Chondrocyte (in vitro differentiated cells): ENCODE data around the gene CCNC. TPM values are rescaled to one million over a fixed set of nuclear protein-coding genes. Genes with fewer than 3 reads are reported as not detected.
"Not testable (repeated sequence)": the region's sequence is repeated elsewhere in the genome, so short reads cannot be mapped to it uniquely, and the experiment has no call there.

ENCODE experiments used
- DNase-seq: peaks from one replicate; pipeline ENCODE4 v3.0.0; 2021; ENCODE audit warnings: mixed read lengths, low spot score
- H3K27ac Mint-ChIP-seq: one replicate; pipeline ENCODE4 v1.8.0; 2021; ENCODE audit warnings: mild to moderate bottlenecking, moderate library complexity, mixed read lengths; ENCODE audit not compliant: unreplicated experiment
- H3K27me3 Mint-ChIP-seq: 2 replicates; pipeline ENCODE4 v1.8.0; 2021; ENCODE audit warnings: low read depth, mixed read lengths
- H3K36me3 Mint-ChIP-seq: 2 replicates; pipeline ENCODE4 v1.8.0; 2021; ENCODE audit warnings: low read depth, mixed read lengths
- H3K4me1 Mint-ChIP-seq: 2 replicates; pipeline ENCODE4 v1.8.0; 2021; ENCODE audit warnings: low read depth, mild to moderate bottlenecking, mixed read lengths
- H3K4me3 Mint-ChIP-seq: one replicate; pipeline ENCODE4 v1.8.0; 2021; ENCODE audit warnings: mild to moderate bottlenecking, moderate library complexity, mixed read lengths; ENCODE audit not compliant: unreplicated experiment
- H3K9me3 Mint-ChIP-seq: 2 replicates; pipeline ENCODE4 v1.8.0; 2021; ENCODE audit warnings: low read depth, mixed read lengths
- total RNA-seq: library from RNA; stranded (reverse); gene quantifications from 3 replicates; pipeline ENCODE4 v1.2.1, GENCODE V29; 2021
- TF ChIP-seq, protein P1 (sequence below): fragments of 200-600 bp; sonication (generic); IDR thresholded peaks from 2 replicates; pipeline ENCODE4 v1.5.0; 2021; ENCODE audit warnings: antibody characterized with exemption, mild to moderate bottlenecking, moderate library complexity

The CCNC gene
- total RNA-seq, 1 donor from 2014 or later: 35.5 TPM

DNA sequence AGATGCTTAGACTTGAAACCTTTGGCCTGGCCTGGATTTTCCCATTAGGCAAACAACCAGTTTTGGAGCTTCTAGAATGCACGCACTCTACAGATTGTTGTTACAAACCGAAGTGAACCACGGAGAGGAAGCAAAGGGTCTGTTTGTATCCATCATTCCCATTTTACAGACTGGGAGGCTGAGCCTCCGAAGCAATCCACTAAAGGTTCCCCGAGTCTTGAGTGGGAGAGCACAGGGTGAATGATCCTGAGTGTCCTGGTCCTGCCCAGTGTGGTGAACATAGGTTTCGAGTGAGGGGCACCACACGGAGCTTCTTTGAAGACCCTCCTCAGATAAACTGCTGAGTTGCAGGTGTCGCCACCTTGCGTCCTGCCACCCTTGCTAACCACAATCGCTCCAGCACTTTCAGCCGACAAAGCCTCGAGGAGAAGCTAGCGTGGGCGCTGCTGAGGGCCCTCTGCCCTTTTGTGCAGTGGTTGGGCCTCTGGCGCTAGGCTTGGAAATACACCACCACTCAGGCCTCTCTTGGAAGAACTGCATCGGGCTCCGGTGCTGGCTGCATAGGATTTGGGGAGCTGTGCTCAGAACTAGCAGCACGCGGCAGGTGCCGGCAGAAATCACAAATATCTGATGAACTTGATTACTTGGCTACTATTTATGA, 36.7 kb upstream of the CCNC start:
- H3K27me3 Mint-ChIP-seq: peaks cover 88% of the 10 kb centered on the region
- H3K9me3 Mint-ChIP-seq: no peaks in the 10 kb centered on the region
- TF ChIP-seq, protein P1, sequence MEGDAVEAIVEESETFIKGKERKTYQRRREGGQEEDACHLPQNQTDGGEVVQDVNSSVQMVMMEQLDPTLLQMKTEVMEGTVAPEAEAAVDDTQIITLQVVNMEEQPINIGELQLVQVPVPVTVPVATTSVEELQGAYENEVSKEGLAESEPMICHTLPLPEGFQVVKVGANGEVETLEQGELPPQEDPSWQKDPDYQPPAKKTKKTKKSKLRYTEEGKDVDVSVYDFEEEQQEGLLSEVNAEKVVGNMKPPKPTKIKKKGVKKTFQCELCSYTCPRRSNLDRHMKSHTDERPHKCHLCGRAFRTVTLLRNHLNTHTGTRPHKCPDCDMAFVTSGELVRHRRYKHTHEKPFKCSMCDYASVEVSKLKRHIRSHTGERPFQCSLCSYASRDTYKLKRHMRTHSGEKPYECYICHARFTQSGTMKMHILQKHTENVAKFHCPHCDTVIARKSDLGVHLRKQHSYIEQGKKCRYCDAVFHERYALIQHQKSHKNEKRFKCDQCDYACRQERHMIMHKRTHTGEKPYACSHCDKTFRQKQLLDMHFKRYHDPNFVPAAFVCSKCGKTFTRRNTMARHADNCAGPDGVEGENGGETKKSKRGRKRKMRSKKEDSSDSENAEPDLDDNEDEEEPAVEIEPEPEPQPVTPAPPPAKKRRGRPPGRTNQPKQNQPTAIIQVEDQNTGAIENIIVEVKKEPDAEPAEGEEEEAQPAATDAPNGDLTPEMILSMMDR: peak; percentile 32
- peaks cover 18% of the 10 kb centered on the region for H3K4me1 Mint-ChIP-seq
- peaks cover 2% of the 10 kb centered on the region for H3K36me3 Mint-ChIP-seq
- H3K27ac Mint-ChIP-seq: no peak overlapping the region
- no peak for DNase-seq
- H3K4me3 Mint-ChIP-seq: no peak overlapping the region

DNA sequence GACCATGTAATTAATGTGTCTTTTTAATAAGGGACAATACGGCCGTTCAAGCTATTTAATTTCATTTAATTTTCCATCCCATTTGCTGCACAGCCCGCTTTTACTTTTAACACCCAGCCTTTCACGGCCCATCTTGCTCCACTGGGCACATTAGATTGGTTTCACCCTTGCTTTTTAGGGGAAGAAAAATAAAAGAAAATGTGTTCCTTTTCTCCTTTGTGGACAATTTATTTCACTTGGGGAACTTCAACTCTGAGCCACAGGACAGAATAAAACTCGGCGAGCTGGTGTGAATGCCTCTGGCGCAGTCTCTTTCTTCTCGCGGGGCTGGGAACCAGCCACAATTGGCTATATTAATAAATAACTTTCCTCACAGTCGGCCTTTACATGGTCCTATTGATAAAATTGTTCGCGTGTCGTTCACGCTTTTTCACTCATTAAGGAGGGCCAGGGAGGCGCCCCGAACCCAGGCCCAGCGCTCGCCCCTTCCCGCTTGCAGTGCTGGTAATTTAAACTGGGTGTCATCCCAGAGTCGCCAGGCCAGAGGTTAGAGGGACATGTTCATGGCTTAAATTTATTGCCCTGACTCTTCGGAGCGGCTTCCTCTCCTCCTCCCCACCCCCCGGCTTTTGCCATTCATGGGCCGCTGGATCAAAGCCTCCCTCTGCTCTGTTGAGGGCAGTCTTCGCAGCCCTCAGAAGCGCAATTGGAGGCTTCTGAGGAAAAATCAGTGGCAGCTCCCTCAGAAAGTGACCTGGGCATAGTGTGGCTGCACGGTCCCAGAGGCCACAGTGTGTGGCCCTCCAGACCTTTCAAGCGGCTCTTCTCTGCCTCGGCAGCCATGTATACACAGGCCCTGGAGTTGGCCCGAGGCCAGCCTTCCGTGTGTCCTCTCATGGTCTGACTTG, 36.0 kb upstream of the CCNC start:
- DNase-seq: no peak
- Mint-ChIP-seq H3K27ac (no peak overlapping the region), H3K4me3 (peak overlapping the region; percentile 63), H3K27me3 (peaks cover 89% of the 10 kb centered on the region), H3K4me1 (peaks cover 18% of the 10 kb centered on the region), H3K9me3 (no peaks in the 10 kb centered on the region), H3K36me3 (peaks cover 2% of the 10 kb centered on the region)
- TF ChIP-seq, protein P1: no peak

DNA sequence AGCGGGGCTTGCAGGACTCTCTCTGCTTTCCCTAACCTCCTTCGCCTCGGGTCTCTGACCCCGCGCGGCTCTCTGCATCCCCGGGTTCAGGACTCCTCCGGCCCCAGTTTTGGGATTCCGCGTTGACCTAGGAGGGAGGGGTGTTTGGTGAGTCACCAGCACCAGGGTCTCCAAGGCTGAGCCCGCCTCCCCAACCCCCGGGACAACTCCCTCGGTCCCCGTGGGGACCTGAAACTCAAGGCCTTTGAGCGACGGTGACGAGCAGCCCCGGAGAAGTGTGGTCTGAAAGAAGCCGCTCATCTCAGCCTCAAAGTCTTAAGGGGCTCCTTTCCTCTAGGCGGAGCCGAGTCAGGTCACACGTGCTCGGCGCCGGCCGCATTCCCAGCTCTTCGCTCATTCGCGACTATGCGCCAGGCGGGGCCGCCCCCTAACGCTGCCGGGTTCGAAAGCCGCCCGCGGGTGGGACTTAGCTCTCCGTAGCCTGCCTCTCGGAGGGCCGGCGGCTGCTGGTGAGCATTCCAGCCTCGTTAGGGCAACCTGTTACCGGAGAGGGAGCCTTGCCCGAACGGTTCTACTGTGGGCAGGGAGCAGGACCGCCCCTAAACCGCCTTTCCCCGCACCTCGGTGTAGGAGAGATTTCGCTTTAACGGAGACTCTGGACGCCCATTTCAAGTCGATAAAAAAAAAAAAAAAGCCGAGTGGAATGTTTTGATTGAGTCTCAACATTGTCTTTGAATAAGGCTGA, 35.1 kb upstream of the CCNC start:
- Mint-ChIP-seq H3K4me1 (peaks cover 18% of the 10 kb centered on the region), H3K36me3 (no peaks in the 10 kb centered on the region), H3K4me3 (peak overlapping the region; percentile 63), H3K9me3 (no peaks in the 10 kb centered on the region), H3K27ac (no peak overlapping the region), H3K27me3 (peaks cover 89% of the 10 kb centered on the region)
- TF ChIP-seq, protein P1: no peak
- DNase-seq: no peak

DNA sequence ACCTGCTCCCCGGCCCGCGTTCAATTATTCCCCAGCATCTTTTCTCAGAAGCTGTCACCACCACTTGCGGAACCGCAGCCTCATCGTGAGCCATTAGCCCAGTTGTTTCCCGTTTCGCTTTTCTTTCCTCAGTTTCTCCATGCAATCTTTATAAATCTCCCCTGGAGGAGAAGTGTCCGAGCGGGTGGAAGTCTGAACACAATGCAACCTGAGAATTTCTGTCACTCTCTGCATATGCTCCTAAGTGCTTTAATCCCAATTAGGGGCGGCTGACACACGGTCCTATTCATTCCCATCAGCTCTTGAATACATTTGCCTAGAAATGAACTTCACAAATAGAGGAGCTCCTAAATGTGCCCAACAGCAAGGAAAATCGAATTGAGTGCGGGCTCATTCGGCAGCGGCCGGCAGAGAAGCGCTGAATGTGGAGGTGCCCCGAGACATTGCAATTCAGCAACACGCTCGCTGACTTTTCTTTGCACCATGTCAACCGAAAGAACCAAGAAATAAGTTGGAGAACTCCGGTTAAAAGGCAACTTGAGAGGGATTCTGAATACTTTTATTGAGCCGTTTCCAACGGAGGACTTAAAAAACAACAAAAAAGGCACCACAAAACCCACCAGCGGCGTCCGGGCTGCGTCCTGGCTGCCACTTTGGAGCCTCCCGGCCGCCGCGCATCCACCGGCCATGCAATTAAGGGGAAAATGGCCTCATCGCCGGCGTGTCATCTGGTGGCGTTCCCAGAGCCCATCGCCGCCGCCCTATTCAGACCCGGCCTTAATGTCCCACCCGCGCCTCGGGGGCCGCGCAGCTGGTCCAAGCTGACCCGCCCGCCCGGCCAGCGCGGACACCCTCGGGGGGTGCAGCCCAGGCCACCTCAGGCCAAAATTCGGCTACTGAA, 34.3 kb upstream of the CCNC start:
- no peak for DNase-seq
- Mint-ChIP-seq H3K4me1 (peaks cover 18% of the 10 kb centered on the region), H3K9me3 (no peaks in the 10 kb centered on the region), H3K27me3 (peaks cover 89% of the 10 kb centered on the region), H3K27ac (peak overlapping the region; percentile 5), H3K4me3 (peak overlapping the region; percentile 63), H3K36me3 (no peaks in the 10 kb centered on the region)
- TF ChIP-seq, protein P1: no peak

DNA sequence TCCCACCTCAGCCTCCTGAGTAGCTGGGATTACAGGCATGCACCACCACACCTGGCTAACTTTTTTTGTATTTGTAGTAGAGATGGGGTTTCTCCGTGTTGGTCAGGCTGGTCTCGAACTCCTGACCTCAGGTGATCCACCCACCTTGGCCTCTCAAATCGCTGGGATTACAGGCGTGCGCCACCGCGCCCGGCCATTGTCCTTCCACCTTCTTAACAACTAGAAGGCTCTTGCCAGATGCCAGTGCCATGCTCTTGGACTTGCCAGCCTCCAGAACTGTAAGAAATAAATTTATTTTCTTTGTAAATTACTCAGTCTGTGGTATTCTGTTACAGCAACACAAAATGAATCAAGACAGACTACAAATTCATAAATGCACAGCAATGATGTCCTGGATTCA, 26.2 kb upstream of the CCNC start:
- not testable (repeated sequence) for H3K27ac Mint-ChIP-seq, H3K9me3 Mint-ChIP-seq, H3K36me3 Mint-ChIP-seq, DNase-seq, H3K4me3 Mint-ChIP-seq, H3K4me1 Mint-ChIP-seq
- H3K27me3 Mint-ChIP-seq: peaks cover 86% of the 10 kb centered on the region
